ENCODE measurements around the gene EIF4A2. TPM values are rescaled to one million over a fixed set of nuclear protein-coding genes. Genes with fewer than 3 reads are reported as not detected.
"Not testable (repeated sequence)": the region's sequence is repeated elsewhere in the genome, so short reads cannot be mapped to it uniquely, and the experiment has no call there.

Gene EIF4A2
- total and polyA plus RNA-seq, 12 donors, result 231 to 476 (median 426) TPM

DNA sequence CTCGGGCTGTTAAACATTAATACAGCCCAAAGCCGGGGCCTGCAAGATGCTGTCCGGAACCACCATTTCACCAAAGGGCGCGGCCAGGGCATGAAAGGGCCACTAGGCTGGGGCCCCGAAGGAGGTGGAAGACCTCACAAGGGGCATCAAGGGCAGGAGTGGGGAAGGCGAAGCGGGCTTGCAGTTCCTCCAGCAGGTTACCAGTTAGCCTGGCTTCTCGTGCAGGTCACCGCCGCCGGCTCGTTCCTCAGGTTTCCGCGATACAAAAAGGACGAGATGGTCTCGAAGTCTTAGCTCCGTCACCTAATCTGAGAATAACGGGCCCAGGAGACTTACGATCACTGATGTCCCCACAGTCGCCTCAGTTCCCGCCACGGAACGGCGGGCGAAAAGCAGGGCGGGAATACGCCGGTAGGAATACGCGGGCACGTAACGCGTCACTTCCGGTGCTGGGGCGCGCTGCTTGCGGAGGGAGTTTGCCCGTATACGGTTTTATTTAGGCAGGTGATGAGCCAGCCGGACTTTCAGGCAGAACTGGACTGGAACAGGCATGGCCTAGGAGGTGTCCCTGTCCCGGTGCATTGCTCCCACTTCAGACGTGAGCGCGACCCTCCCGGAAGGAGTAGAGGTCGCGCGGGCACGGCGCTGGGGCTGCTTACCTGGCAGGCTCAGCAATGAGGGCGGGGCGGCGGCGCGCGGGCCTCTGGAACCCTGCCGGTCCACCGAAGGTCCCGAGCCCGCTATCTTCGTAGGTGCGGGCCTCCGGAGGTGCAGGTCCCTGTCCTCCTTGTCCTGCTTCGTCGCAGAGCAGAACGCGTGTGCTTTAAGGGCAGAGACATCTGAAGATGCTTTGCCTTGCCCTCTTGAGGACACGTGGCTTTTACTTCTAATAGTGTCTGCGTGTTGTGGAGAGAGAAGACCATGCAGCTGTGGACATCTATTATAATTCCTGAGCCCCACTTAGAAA lies 23.0 kb downstream of the EIF4A2 start, which contains the start of gene RFC4:
TSS of gene RFC4 (minus strand) at position 394 of the 967 bp plus-strand sequence. CDS start 1,769 bp downstream, outside the sequence.
- Histone ChIP-seq H3K9me3 (no peaks in the 10 kb centered on the region), H3K27me3 (peaks cover 0 to 6% (median 0%) of the 10 kb centered on the region in 7 donors), H3K4me1 (peaks cover 0 to 22% (median 19%) of the 10 kb centered on the region in 9 donors), H3K27ac (peak within 1 kb of the TSS in 9 of 10 donors; percentile 73 to 91 (median 83)), H3K4me3 (peak within 1 kb of the TSS; percentile 53 to 91 (median 84)), H3K36me3 (peaks cover 0 to 24% (median 0%) of the 10 kb centered on the region in 9 donors)
- WGBS, 2 donors, result 0% methylated on average over 65 to 70 of the region's 70 CpGs
- ATAC-seq (peak; percentile 90 to 99 (median 98)), DNase-seq (peak; percentile 85 to 86)
- intact Hi-C loops (cut with DNase I), result loop anchor here in 1 of 10 donors (2.0 kb wide), 1 partner anchor 24 kb away; the partner anchor contains the start of gene EIF4A2
- no peak for TF ChIP-seq CTCF (IDR thresholded peaks at IDR 0.05)

DNA sequence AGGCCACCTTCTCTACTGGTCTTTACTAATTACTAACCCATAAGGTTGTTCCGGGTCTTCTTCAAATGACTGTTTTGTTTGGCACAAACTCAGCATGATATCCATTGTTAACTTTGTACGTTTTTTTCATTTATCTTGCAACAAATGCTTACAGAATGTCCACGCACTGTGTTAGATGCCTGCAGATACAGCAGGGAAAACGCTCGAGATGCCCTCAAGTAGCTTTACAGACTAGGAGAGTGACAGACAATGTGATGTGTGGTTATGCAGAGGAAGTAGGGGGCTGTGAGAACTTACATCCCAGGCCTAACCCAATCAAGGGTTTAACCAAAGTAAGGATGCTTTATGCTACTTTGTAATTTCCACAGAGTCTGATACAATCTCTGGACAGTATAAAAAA lies 23.9 kb downstream of the EIF4A2 start:
- no peak for TF ChIP-seq CTCF (IDR thresholded peaks at IDR 0.05)
- Histone ChIP-seq H3K27me3 (peaks cover 0 to 6% (median 0%) of the 10 kb centered on the region in 7 donors), H3K36me3 (peaks cover 0 to 23% (median 0%) of the 10 kb centered on the region in 9 donors), H3K4me1 (peaks cover 0 to 22% (median 19%) of the 10 kb centered on the region in 9 donors), H3K4me3 (peak overlapping the region in 8 of 10 donors; percentile 80 to 91 (median 86)), H3K9me3 (no peaks in the 10 kb centered on the region), H3K27ac (peak overlapping the region in 2 of 10 donors; percentile 87 to 91)
- whole genome bisulfite sequencing, 2 donors, result 33 to 35% methylated on average over 5 of the region's 5 CpGs
- DNase-seq (no peak), ATAC-seq (no peak)
- intact Hi-C loops (cut with DNase I), result loop anchor here in 1 of 10 donors (2.0 kb wide), 1 partner anchor 24 kb away; the partner anchor contains the start of gene EIF4A2

DNA sequence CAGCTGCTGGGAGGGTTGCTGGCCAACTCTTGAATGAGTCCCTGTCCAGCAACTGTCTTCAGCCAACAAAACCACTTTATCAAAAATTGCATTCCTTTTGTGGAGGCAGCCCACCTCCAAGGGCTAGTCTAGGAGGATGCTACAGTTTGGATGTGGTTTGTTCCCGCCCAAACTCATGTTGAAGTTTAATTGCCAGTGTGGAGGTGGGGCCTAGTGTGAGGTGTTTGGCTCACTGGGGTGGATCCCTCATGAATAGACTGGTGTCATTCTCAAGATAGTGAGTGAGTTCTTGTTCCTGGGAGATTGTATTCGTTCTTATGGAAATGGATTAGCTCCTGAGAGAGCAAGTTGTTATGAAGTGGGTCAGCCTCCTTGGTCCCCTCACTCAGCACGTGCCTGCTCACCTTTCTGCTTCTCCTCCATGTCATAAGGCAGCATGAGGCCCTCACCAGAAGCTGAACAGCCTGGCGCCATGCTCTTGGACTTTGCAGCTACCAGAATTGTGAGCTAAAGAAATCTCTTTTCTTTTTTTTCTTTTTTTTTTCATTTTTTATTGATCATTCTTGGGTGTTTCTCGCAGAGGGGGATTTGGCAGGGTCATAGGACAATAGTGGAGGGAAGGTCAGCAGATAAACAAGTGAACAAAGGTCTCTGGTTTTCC lies 27.1 kb downstream of the EIF4A2 start:
- intact Hi-C loops (cut with DNase I), result no loop called here
- Histone ChIP-seq H3K36me3 (no peaks in the 10 kb centered on the region), H3K27ac (no peak overlapping the region), H3K9me3 (no peaks in the 10 kb centered on the region), H3K4me3 (no peak overlapping the region), H3K27me3 (peaks cover 0 to 19% (median 6%) of the 10 kb centered on the region in 7 donors), H3K4me1 (peaks cover 0 to 16% (median 13%) of the 10 kb centered on the region in 9 donors)
- ATAC-seq (no peak), DNase-seq (no peak)
- 85 to 87% methylated on average over 5 of the region's 5 CpGs for WGBS, 2 donors
- no peak for TF ChIP-seq CTCF (IDR thresholded peaks at IDR 0.05)

- 94 to 96% methylated on average over 12 to 19 of the region's 29 CpGs for WGBS, 2 donors
- DNase-seq; H3K9me3 ChIP-seq; H3K4me3 ChIP-seq; intact Hi-C loops (cut with DNase I); H3K27ac ChIP-seq; ATAC-seq; H3K36me3 ChIP-seq: not testable (repeated sequence)
- peaks cover 0 to 19% (median 6%) of the 10 kb centered on the region in 7 donors for H3K27me3 ChIP-seq
- H3K4me1 ChIP-seq, result peaks cover 0 to 14% (median 7%) of the 10 kb centered on the region in 9 donors
Observed at GRCh38 chr3:186811313-186811712, 27.9 kb downstream of the EIF4A2 start.

All from heart right ventricle (tissue), 16 donors.